ENCODE measurements around the gene SSNA1.

DNA sequence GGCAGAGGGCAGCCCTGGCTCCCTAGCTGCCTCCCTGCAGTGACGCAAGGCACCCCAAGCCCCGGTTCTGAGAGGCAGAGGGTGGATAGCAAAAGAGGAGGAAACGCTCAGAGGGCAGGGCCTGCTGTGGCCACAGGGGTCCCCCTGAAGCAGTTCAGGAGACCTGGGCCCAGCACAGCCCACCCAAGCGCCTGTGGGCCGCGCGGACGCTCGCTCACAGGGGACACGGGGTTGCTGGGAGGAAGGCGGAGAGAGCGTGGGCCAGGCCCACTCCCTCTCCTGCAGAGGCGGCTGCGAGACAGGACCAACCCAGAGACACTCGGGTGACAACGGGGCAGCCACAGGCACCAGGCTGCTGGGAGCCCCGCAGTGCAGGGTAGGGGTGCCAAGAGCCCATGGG lies 8.7 kb upstream of the SSNA1 start:
- TF ChIP-seq POLR2AphosphoS5 (IDR thresholded peaks at IDR 0.05) (no peak), EP300 (IDR thresholded peaks at IDR 0.05; ENCODE audit: low read depth) (no peak), POLR2A (IDR thresholded peaks at IDR 0.05) (no peak)
- TF ChIP-seq, protein P1, sequence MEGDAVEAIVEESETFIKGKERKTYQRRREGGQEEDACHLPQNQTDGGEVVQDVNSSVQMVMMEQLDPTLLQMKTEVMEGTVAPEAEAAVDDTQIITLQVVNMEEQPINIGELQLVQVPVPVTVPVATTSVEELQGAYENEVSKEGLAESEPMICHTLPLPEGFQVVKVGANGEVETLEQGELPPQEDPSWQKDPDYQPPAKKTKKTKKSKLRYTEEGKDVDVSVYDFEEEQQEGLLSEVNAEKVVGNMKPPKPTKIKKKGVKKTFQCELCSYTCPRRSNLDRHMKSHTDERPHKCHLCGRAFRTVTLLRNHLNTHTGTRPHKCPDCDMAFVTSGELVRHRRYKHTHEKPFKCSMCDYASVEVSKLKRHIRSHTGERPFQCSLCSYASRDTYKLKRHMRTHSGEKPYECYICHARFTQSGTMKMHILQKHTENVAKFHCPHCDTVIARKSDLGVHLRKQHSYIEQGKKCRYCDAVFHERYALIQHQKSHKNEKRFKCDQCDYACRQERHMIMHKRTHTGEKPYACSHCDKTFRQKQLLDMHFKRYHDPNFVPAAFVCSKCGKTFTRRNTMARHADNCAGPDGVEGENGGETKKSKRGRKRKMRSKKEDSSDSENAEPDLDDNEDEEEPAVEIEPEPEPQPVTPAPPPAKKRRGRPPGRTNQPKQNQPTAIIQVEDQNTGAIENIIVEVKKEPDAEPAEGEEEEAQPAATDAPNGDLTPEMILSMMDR (IDR thresholded peaks at IDR 0.05), result no peak
